Measurements from ENCODE around the gene PPP2R3B. TPM values are rescaled to one million over a fixed set of nuclear protein-coding genes. Genes with fewer than 3 reads are reported as not detected.
A peak's percentile ranks its signal among the peaks of the same experiment; 100 is the strongest.

PPP2R3B gene
- total RNA-seq, 1 donor from 2014 or later, result 53.4 TPM

DNA sequence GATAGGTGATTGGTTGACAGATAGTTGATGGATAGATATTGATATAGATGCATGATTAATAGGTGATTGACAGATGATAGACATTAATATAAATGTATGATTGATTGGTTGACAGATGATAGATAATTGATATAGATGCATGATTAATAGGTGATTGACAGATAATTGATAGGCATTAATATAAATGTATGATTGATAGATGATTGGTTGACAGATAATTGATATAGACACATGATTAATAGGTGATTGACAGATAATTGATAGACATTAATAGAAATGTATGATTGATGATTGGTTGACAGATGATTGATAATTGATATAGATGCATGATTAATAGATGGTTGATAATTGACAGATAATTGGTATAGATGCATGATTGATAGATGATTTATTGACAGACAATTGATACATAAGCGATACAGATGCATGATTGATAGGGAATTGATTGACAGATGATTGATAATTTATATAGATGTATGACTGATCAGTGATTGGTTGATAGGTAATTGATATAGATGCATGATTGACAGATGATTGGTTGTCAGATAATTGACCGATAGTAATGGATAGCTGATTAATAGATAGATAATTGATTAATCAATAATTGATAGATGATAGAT lies 44.9 kb upstream of the PPP2R3B start:
- peaks cover 53% of the 10 kb centered on the region for H3K27me3 Mint-ChIP-seq
- no peak overlapping the region for H3K4me3 Mint-ChIP-seq
- no peak for TF ChIP-seq CTCF (conservative IDR thresholded peaks at IDR 0.05)
- DNase-seq (ENCODE audit: extremely low spot score, unreplicated experiment), result no peak
- no peaks in the 10 kb centered on the region for H3K9me3 Mint-ChIP-seq
- peaks cover 3% of the 10 kb centered on the region for H3K4me1 Mint-ChIP-seq (ENCODE audit: unreplicated experiment)
- H3K36me3 Mint-ChIP-seq, result peaks cover 5% of the 10 kb centered on the region
- H3K27ac Mint-ChIP-seq, result no peak overlapping the region

- peaks cover 5% of the 10 kb centered on the region for H3K36me3 Mint-ChIP-seq
- no peak overlapping the region for H3K4me3 Mint-ChIP-seq
- no peak overlapping the region for H3K27ac Mint-ChIP-seq
- peaks cover 51% of the 10 kb centered on the region for H3K27me3 Mint-ChIP-seq
- TF ChIP-seq CTCF (conservative IDR thresholded peaks at IDR 0.05), result no peak
- no peaks in the 10 kb centered on the region for H3K9me3 Mint-ChIP-seq
- peaks cover 3% of the 10 kb centered on the region for H3K4me1 Mint-ChIP-seq (ENCODE audit: unreplicated experiment)
- DNase-seq (ENCODE audit: extremely low spot score, unreplicated experiment), result no peak
These were observed 44.3 kb upstream of the PPP2R3B start for GRCh38 chrX:431056-431455.

DNA sequence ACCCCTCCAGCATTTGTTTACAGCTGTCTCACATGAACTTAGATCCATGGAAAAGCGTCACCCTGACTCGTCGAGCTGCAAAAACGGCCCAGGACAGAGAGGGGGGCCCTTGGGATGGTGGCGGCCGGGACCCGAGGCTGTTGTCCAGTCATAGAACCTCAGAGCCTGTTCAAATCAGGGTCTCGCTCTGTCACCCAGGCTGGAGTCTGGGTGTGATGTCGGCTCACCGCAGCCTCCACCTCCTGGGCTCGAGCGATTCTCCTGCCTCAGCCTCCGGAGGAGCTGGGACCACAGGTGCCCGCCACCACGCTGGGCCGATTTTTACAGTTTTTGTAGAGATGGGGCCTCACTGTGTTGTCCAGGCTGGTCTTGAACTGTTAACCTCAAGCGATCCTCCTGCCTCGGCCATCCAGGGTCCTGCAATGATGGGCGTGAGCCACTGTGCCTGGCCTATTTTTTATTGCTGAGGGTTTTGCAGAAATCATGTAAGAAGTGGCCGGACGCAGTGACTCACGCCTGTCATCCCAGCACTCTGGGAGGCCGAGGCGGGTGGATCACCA lies 42.6 kb upstream of the PPP2R3B start:
- H3K4me3 Mint-ChIP-seq, result no peak overlapping the region
- no peaks in the 10 kb centered on the region for H3K9me3 Mint-ChIP-seq
- peaks cover 5% of the 10 kb centered on the region for H3K36me3 Mint-ChIP-seq
- TF ChIP-seq CTCF (conservative IDR thresholded peaks at IDR 0.05), result no peak
- DNase-seq (ENCODE audit: extremely low spot score, unreplicated experiment), result no peak
- H3K4me1 Mint-ChIP-seq (ENCODE audit: unreplicated experiment), result peaks cover 3% of the 10 kb centered on the region
- H3K27me3 Mint-ChIP-seq, result peaks cover 44% of the 10 kb centered on the region
- no peak overlapping the region for H3K27ac Mint-ChIP-seq

DNA sequence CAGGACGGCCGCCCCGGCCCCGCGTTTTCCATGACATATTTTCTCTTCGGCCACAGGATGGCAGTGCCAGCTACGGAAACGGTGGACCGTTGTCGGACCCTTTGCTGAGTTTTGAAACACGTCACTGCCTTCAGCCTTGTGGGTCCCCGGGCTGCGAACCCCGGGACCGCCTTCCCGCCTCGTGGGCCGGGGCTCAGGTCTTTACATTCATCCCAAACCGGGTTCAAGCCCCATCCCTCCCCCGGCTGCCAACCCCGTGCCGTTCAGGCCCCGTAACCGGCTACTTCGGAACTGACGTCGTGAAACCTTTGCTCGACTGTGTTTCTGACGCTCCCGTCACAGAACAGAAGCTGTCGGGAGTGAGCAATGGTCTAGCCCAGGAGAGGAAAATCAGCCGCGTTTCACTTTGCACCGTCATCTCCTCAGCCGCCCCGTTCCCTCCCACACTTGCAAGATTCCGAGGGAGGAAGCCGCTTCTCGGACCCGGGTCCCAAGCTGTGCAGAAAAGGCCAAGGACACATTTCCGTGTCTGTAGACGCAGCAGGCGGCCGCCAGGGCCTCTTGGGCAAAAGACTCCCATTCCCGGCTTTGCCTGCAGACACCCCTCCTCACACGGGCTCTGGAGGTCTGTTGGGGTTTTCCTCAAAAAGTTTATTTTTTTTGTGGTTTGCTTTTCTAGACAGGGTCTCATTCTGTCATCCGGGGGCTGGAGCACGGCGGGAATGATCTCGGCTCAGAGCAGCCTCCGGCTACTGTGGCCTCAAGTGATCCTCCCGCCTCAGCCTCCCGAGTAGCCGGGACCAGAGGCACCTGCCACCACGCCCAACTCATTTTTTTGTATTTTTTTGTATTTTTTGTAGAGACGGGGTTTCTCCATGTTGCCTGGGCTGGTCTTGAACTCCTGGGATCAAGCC lies 41.4 kb upstream of the PPP2R3B start:
- peak overlapping the region; percentile 85 for H3K4me3 Mint-ChIP-seq
- H3K27ac Mint-ChIP-seq, result no peak overlapping the region
- no peaks in the 10 kb centered on the region for H3K9me3 Mint-ChIP-seq
- peaks cover 3% of the 10 kb centered on the region for H3K4me1 Mint-ChIP-seq (ENCODE audit: unreplicated experiment)
- peak; percentile 74 for TF ChIP-seq CTCF (conservative IDR thresholded peaks at IDR 0.05)
- H3K27me3 Mint-ChIP-seq, result peaks cover 47% of the 10 kb centered on the region
- DNase-seq (ENCODE audit: extremely low spot score, unreplicated experiment), result no peak
- H3K36me3 Mint-ChIP-seq, result peaks cover 5% of the 10 kb centered on the region

DNA sequence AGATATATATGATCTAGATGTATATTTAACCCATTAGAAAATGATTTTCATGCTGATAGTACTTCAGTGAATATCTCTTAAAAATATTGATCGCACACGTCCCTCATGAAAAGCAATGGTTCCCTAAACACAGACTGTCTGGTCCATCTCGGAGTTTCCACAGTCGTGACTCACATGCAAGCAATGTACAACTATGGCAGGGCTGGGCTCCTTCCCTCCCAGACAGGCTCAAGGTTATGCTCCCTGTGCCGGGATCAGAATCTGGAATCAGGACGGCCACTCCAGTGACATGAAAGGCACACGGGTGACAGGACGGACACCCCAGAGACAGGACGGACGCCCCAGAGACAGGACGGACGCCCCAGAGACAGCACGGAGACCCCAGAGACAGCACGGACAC lies 40.2 kb upstream of the PPP2R3B start:
- Mint-ChIP-seq H3K27me3 (peaks cover 50% of the 10 kb centered on the region), H3K4me1 (ENCODE audit: unreplicated experiment) (peaks cover 3% of the 10 kb centered on the region), H3K9me3 (no peaks in the 10 kb centered on the region), H3K36me3 (peaks cover 5% of the 10 kb centered on the region), H3K4me3 (no peak overlapping the region), H3K27ac (no peak overlapping the region)
- DNase-seq (ENCODE audit: extremely low spot score, unreplicated experiment), result no peak
- TF ChIP-seq CTCF (conservative IDR thresholded peaks at IDR 0.05), result no peak

Measured in type B pancreatic cell (in vitro differentiated cells).